K562 (cell line): ENCODE results near the gene GEMIN7. TPM values are rescaled to one million over a fixed set of nuclear protein-coding genes. Genes with fewer than 3 reads are reported as not detected.

Experiments
- ARID4B ChIP-seq: sonication (generic); formaldehyde crosslinking; IDR thresholded peaks from 2 replicates; pipeline ENCODE4 v1.8.0; 2022; ENCODE audit warnings: mild to moderate bottlenecking, missing genetic modification reagents
- ATF7 ChIP-seq: fragments of 450-650 bp; IDR thresholded peaks from 2 replicates; pipeline ENCODE4 v1.7.1; 2014; ENCODE audit warnings: mild to moderate bottlenecking, moderate library complexity
- E4F1 ChIP-seq: fragments of 250-450 bp; sonication (Bioruptor Pico); IDR thresholded peaks from 2 replicates; pipeline ENCODE4 v1.5.0; 2021; ENCODE audit warnings: mild to moderate bottlenecking, borderline replicate concordance
- GABPA ChIP-seq: fragments of 200-800 bp; sonication (Bioruptor generic); conservative IDR thresholded peaks from 2 replicates; pipeline ENCODE4 v1.6.1; 2016; ENCODE audit warnings: low read depth, missing genetic modification characterization, missing compliant biosample characterization
- HDAC2 ChIP-seq: fragments of 450-650 bp; IDR thresholded peaks from 2 replicates; pipeline ENCODE4 v1.6.1; 2016; ENCODE audit warnings: mild to moderate bottlenecking
- KAT7 ChIP-seq: sonication (generic); formaldehyde crosslinking; IDR thresholded peaks from 2 replicates; pipeline ENCODE4 v1.8.0; 2022; ENCODE audit warnings: missing genetic modification reagents, mild to moderate bottlenecking, borderline replicate concordance
- MIER1 ChIP-seq: fragments of 450-650 bp; IDR thresholded peaks from 2 replicates; pipeline ENCODE4 v1.6.1; 2016; ENCODE audit warnings: antibody characterized with exemption, mild to moderate bottlenecking, low read depth
- MLLT1 ChIP-seq, 2 experiments: fragments of 450-650 bp; IDR thresholded peaks; 2 replicates each; pipeline ENCODE4 v1.6.1; 2016
- NEUROD1 ChIP-seq: fragments of 150-350 bp; IDR thresholded peaks from 2 replicates; pipeline ENCODE4 v1.6.1; 2014; ENCODE audit warnings: borderline replicate concordance, low read length, low read depth; ENCODE audit not compliant: partially characterized antibody
- SP1 ChIP-seq: sonication (generic); formaldehyde crosslinking; IDR thresholded peaks from 2 replicates; pipeline ENCODE4 v1.8.1; 2022; ENCODE audit warnings: mild to moderate bottlenecking, missing genetic modification reagents
- SUPT5H ChIP-seq: fragments of 450-650 bp; IDR thresholded peaks from 2 replicates; pipeline ENCODE4 v1.6.1; 2016
- UBTF ChIP-seq, 2 experiments: IDR thresholded peaks; 2 replicates each; pipeline ENCODE4 v1.6.1; 2012; ENCODE audit warnings: improper control_type of control experiment in 2 of 2, low read depth in 2 of 2, low read length in 2 of 2, borderline replicate concordance in 1 of 2
- polyA plus RNA-seq, 8 experiments: library from polyadenylated mRNA; depleted of rRNA in 4 of 8; stranded (reverse) in 5 of 8; unstranded in 3 of 8; fragments of >200 nt; fragmentation: Nextera tagmentation in 2 of 8; fragmentation: Illumina TruSeq in 1 of 8; extraction: Ambion mirVana in 2 of 8; extraction: Trizol in 1 of 8; gene quantifications; 2 replicates each; pipeline versions ENCODE4 v1.2.1 to v1.2.3, GENCODE V29; 2011 to 2014; ENCODE audit warnings: inconsistent platforms in 1 of 8, missing spikeins in 1 of 8
- total RNA-seq, 7 experiments: library from RNA; depleted of rRNA in 6 of 7; stranded (reverse); fragments of >200 nt in 6 of 7; fragmentation: Illumina TruSeq in 2 of 7; extraction: Trizol in 2 of 7; gene quantifications; 2 replicates each; pipeline versions ENCODE4 v1.2.1 to v1.2.3, GENCODE V29; 2011 to 2021; ENCODE audit warnings: low replicate concordance in 1 of 7
- TF ChIP-seq, protein P1 (sequence below), 3 experiments: fragments of 200-800 bp in 1 of 3; sonication (Bioruptor generic) in 1 of 3; sonication (generic) in 1 of 3; formaldehyde crosslinking in 1 of 3; IDR thresholded peaks; 2 replicates each; pipeline versions ENCODE4 v1.6.1 to v1.8.0; 2016 to 2022; ENCODE audit warnings: mild to moderate bottlenecking in 2 of 3, missing compliant biosample characterization in 2 of 3, missing genetic modification characterization in 2 of 3, missing genetic modification reagents in 1 of 3

GEMIN7 gene
- total and polyA plus RNA-seq, 9 of the 15 experiments (the other 6 are each of a cell fraction or from before 2014, with no cell fraction given) = 23.1 to 124 (median 54.9) TPM

DNA sequence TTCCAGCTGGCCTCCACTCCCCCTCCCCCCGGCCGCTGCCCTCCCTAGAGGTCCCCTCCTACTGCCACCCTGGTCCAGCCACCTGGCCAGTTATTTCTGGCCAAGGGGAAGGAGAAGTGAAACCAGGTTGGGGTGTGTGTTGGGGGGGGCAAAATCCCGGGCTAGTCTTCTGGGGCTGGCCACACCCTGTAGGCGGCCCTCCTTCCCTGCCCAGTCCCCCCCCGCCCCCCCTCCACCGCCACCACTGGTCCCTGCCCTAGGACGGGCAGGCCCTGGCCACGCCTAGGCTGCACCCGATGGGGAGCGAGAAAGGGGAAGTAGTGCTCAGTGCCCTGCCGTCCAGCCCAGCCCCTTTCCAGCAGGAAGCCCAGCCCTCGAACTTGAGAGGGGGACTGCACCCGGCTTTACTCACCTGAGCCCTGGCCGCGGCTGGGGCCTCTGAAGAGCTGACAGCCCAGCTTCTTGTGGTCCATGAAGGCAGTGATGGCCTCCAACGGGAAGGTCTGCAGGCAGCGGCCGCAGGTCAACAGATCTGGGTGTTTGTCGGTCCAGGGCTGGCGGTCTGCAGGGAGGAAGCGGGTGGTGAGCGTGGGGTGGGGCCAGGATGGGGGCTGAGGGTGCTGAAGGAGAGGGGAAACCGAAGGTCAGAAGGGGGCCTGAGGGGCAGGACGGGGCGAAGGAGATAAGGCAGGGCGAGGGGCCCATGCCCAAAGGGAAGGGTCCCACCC is 3.6 kb upstream of the GEMIN7 start (continued):
- TF ChIP-seq UBTF (IDR thresholded peaks at IDR 0.05; ENCODE audit: borderline replicate concordance in 1 of 2, low read depth in 2 of 2, low read length in 2 of 2) (peak; percentile 47 to 62; a peak in 2 of 4 replicates), ARID4B (peak; percentile 39; the same call in 1 of the 2 replicates), MIER1 (0 out of 2 replicates have a peak, but pooled peaks have one; percentile 53), MLLT1 (IDR thresholded peaks at IDR 0.05) (peak in 1 of 2 experiments; percentile 40; a peak in 1 of 4 replicates), HDAC2 (peak; percentile 71), KAT7 (peak; percentile 73; the same call in 1 of the 2 replicates), SP1 (CRISPR knock-in tag) (peak; percentile 15; the same call in 1 of the 2 replicates), E4F1 (CRISPR knock-in tag) (no peak), SUPT5H (peak; percentile 46; the same call in 1 of the 2 replicates), NEUROD1 (no peak), ATF7 (0 out of 2 replicates have a peak, but pooled peaks have one; percentile 2), GABPA (tag) (peak; percentile 42; the same call in 1 of the 2 replicates)
- TF ChIP-seq, protein P1, sequence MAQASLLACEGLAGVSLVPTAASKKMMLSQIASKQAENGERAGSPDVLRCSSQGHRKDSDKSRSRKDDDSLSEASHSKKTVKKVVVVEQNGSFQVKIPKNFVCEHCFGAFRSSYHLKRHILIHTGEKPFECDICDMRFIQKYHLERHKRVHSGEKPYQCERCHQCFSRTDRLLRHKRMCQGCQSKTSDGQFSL (CRISPR knock-in tag; IDR thresholded peaks at IDR 0.05) = peak; percentile 95
- TF ChIP-seq, protein P1 (tag; IDR thresholded peaks at IDR 0.05) = peak in 1 of 2 experiments; percentile 94; a peak in 2 of 4 replicates
